ENCODE results near the gene PTPRD. TPM values are rescaled to one million over a fixed set of nuclear protein-coding genes. Genes with fewer than 3 reads are reported as not detected.
"Not testable (repeated sequence)": the region's sequence is repeated elsewhere in the genome, so short reads cannot be mapped to it uniquely, and the experiment has no call there.

The PTPRD gene
- total and polyA plus RNA-seq, 9 donors = 16.2 to 231 (median 85.8) TPM

- no peak for DNase-seq
- no peaks in the 10 kb centered on the region for H3K27me3 ChIP-seq
- H3K27ac ChIP-seq = no peak overlapping the region
- no peaks in the 10 kb centered on the region for H3K36me3 ChIP-seq
- TF ChIP-seq CTCF (IDR thresholded peaks at IDR 0.05) (no peak), EP300 (IDR thresholded peaks at IDR 0.05) (no peak), POLR2A (IDR thresholded peaks at IDR 0.05) (no peak)
- no peaks in the 10 kb centered on the region for H3K4me1 ChIP-seq (ENCODE audit: insufficient read depth)
- no peaks in the 10 kb centered on the region for H3K9me3 ChIP-seq
- intact Hi-C loops (cut with DNase I) = no loop called here
- H3K4me3 ChIP-seq = no peak overlapping the region
Measured at GRCh38 chr9:9945966-9946365, 666.8 kb downstream of the PTPRD start.

- Histone ChIP-seq H3K4me3 (no peak overlapping the region), H3K27ac (no peak overlapping the region), H3K27me3 (no peaks in the 10 kb centered on the region), H3K36me3 (no peaks in the 10 kb centered on the region), H3K4me1 (ENCODE audit: insufficient read depth) (no peaks in the 10 kb centered on the region), H3K9me3 (no peaks in the 10 kb centered on the region)
- intact Hi-C loops (cut with DNase I) = no loop called here
- TF ChIP-seq POLR2A (IDR thresholded peaks at IDR 0.05) (no peak), CTCF (IDR thresholded peaks at IDR 0.05) (peak in 2 of 3 donors; percentile 29 to 30), EP300 (IDR thresholded peaks at IDR 0.05) (no peak)
- DNase-seq = peak in 4 of 5 donors; percentile 24 to 63 (median 44)
- WGBS, 3 donors = 11 to 15% (median 14%) methylated on average over 5 of the region's 5 CpGs
Measured at GRCh38 chr9:9942764-9943424, 669.9 kb downstream of the PTPRD start.

GRCh38 chr9:9938432-9938831 is 674.4 kb downstream of the PTPRD start:
- intact Hi-C loops (cut with DNase I) = no loop called here

GRCh38 chr9:9931464-9931863 is 681.3 kb downstream of the PTPRD start:
- H3K4me3 ChIP-seq = not testable (repeated sequence)

More at GRCh38 chr9:9938432-9938831, 674.4 kb downstream of the PTPRD start:
- H3K9me3 ChIP-seq = no peaks in the 10 kb centered on the region
- H3K4me1 ChIP-seq (ENCODE audit: insufficient read depth) = no peaks in the 10 kb centered on the region
- WGBS, 3 donors = 93 to 94% (median 93%) methylated on average over 4 of the region's 4 CpGs
- TF ChIP-seq EP300 (IDR thresholded peaks at IDR 0.05) (no peak), POLR2A (IDR thresholded peaks at IDR 0.05) (no peak), CTCF (IDR thresholded peaks at IDR 0.05) (no peak)
- H3K4me3 ChIP-seq = no peak overlapping the region
- no peak overlapping the region for H3K27ac ChIP-seq
- no peaks in the 10 kb centered on the region for H3K27me3 ChIP-seq
- DNase-seq = no peak
- H3K36me3 ChIP-seq = no peaks in the 10 kb centered on the region

GRCh38 chr9:9924376-9924775 is 688.4 kb downstream of the PTPRD start:
- WGBS, 3 donors = 9 to 29% (median 9%) methylated on average over 3 of the region's 3 CpGs

More at GRCh38 chr9:9931464-9931863, 681.3 kb downstream of the PTPRD start:
- H3K27ac ChIP-seq; H3K27me3 ChIP-seq; H3K4me1 ChIP-seq (ENCODE audit: insufficient read depth); H3K9me3 ChIP-seq; H3K36me3 ChIP-seq; intact Hi-C loops (cut with DNase I); DNase-seq: not testable (repeated sequence)
- WGBS, 3 donors = 77 to 88% (median 85%) methylated on average over 15 to 16 of the region's 16 CpGs

More at GRCh38 chr9:9924376-9924775, 688.4 kb downstream of the PTPRD start:
- H3K27me3 ChIP-seq = no peaks in the 10 kb centered on the region
- no peaks in the 10 kb centered on the region for H3K9me3 ChIP-seq
- TF ChIP-seq EP300 (IDR thresholded peaks at IDR 0.05) = no peak
- no peak for TF ChIP-seq POLR2A (IDR thresholded peaks at IDR 0.05)
- no peak for TF ChIP-seq CTCF (IDR thresholded peaks at IDR 0.05)
- H3K4me3 ChIP-seq = no peak overlapping the region
- intact Hi-C loops (cut with DNase I) = no loop called here
- no peaks in the 10 kb centered on the region for H3K36me3 ChIP-seq
- no peaks in the 10 kb centered on the region for H3K4me1 ChIP-seq (ENCODE audit: insufficient read depth)
- DNase-seq = no peak
- no peak overlapping the region for H3K27ac ChIP-seq

Measured in ovary (tissue), 9 donors.